Measurements from ENCODE around the gene MBNL1. TPM values are rescaled to one million over a fixed set of nuclear protein-coding genes. Genes with fewer than 3 reads are reported as not detected.

MBNL1 gene
- polyA plus RNA-seq, 1 donor from 2014 or later: 12.7 TPM

DNA sequence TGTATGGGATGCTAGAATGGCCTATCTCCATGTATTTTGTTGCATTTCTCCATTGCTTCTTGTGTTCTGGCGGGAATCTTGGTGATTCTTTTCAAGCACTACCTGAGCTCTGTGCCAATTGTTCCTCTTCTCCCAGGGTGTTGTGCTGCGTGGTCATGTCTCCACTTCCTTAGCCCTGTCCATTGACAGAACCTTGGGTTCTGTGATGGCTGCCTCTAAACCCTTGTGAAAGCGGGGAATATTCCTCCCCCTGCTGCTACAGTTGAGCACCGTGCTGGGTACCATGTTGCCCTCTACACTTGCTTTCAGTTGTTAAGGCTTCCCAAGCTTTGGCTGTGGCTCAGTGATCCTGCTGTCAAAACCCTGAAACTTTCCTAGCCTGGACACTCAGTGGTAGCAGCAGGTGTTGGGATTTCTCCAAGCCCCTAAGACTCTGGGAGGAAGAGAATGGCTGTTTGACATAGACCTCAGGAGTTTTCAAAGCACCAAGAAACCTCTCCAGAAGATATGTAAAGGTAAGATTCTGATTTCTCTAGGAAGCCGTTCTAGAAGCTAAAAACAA is 69.5 kb downstream of the MBNL1 start:
- H3F3A ChIP-seq (ENCODE audit: insufficient read depth, low read length, poor library complexity, severe bottlenecking): no peaks in the 10 kb centered on the region
- H3K27ac ChIP-seq (ENCODE audit: low read length): no peak overlapping the region
- no peaks in the 10 kb centered on the region for H3K9me2 ChIP-seq (ENCODE audit: insufficient read depth, low read length)
- no peak overlapping the region for H3K4me2 ChIP-seq (ENCODE audit: low read length)
- no peak overlapping the region for H3K9ac ChIP-seq (ENCODE audit: low read length)
- no peaks in the 10 kb centered on the region for H4K20me1 ChIP-seq (ENCODE audit: insufficient read depth)
- no peaks in the 10 kb centered on the region for H3K9me3 ChIP-seq (ENCODE audit: low read length)
- H3K27me3 ChIP-seq (ENCODE audit: insufficient read depth, low read depth, low read length): no peaks in the 10 kb centered on the region
- H3K4me3 ChIP-seq (ENCODE audit: low read length): no peak overlapping the region
- H3K79me2 ChIP-seq (replicated peaks; ENCODE audit: insufficient read depth, low read length): peaks cover 13% of the 10 kb centered on the region
- H2AFZ ChIP-seq (ENCODE audit: low read depth, low read length): no peak overlapping the region
- no peak for TF ChIP-seq MXI1 (conservative IDR thresholded peaks at IDR 0.05; ENCODE audit: poor library complexity, severe bottlenecking)
- TF ChIP-seq EP300 (conservative IDR thresholded peaks at IDR 0.05; ENCODE audit: poor library complexity, severe bottlenecking): no peak
- TF ChIP-seq POLR2AphosphoS5 (IDR thresholded peaks at IDR 0.05): no peak
- TF ChIP-seq SMC3 (conservative IDR thresholded peaks at IDR 0.05; ENCODE audit: poor library complexity): no peak
- no peak for TF ChIP-seq TAF1 (IDR thresholded peaks at IDR 0.05; ENCODE audit: low read depth)
- TF ChIP-seq EZH2 (IDR thresholded peaks at IDR 0.05; ENCODE audit: borderline replicate concordance, insufficient read depth, low read length, poor library complexity, severe bottlenecking): no peak
- TF ChIP-seq, protein P1, sequence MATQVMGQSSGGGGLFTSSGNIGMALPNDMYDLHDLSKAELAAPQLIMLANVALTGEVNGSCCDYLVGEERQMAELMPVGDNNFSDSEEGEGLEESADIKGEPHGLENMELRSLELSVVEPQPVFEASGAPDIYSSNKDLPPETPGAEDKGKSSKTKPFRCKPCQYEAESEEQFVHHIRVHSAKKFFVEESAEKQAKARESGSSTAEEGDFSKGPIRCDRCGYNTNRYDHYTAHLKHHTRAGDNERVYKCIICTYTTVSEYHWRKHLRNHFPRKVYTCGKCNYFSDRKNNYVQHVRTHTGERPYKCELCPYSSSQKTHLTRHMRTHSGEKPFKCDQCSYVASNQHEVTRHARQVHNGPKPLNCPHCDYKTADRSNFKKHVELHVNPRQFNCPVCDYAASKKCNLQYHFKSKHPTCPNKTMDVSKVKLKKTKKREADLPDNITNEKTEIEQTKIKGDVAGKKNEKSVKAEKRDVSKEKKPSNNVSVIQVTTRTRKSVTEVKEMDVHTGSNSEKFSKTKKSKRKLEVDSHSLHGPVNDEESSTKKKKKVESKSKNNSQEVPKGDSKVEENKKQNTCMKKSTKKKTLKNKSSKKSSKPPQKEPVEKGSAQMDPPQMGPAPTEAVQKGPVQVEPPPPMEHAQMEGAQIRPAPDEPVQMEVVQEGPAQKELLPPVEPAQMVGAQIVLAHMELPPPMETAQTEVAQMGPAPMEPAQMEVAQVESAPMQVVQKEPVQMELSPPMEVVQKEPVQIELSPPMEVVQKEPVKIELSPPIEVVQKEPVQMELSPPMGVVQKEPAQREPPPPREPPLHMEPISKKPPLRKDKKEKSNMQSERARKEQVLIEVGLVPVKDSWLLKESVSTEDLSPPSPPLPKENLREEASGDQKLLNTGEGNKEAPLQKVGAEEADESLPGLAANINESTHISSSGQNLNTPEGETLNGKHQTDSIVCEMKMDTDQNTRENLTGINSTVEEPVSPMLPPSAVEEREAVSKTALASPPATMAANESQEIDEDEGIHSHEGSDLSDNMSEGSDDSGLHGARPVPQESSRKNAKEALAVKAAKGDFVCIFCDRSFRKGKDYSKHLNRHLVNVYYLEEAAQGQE (IDR thresholded peaks at IDR 0.05; ENCODE audit: borderline replicate concordance): no peak
- no peak for TF ChIP-seq RAD21 (conservative IDR thresholded peaks at IDR 0.05)
- TF ChIP-seq, protein P2, sequence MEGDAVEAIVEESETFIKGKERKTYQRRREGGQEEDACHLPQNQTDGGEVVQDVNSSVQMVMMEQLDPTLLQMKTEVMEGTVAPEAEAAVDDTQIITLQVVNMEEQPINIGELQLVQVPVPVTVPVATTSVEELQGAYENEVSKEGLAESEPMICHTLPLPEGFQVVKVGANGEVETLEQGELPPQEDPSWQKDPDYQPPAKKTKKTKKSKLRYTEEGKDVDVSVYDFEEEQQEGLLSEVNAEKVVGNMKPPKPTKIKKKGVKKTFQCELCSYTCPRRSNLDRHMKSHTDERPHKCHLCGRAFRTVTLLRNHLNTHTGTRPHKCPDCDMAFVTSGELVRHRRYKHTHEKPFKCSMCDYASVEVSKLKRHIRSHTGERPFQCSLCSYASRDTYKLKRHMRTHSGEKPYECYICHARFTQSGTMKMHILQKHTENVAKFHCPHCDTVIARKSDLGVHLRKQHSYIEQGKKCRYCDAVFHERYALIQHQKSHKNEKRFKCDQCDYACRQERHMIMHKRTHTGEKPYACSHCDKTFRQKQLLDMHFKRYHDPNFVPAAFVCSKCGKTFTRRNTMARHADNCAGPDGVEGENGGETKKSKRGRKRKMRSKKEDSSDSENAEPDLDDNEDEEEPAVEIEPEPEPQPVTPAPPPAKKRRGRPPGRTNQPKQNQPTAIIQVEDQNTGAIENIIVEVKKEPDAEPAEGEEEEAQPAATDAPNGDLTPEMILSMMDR (IDR thresholded peaks at IDR 0.05; ENCODE audit: poor library complexity, severe bottlenecking): no peak
- H3K36me3 ChIP-seq (ENCODE audit: insufficient read depth, low read length): no peaks in the 10 kb centered on the region

DNA sequence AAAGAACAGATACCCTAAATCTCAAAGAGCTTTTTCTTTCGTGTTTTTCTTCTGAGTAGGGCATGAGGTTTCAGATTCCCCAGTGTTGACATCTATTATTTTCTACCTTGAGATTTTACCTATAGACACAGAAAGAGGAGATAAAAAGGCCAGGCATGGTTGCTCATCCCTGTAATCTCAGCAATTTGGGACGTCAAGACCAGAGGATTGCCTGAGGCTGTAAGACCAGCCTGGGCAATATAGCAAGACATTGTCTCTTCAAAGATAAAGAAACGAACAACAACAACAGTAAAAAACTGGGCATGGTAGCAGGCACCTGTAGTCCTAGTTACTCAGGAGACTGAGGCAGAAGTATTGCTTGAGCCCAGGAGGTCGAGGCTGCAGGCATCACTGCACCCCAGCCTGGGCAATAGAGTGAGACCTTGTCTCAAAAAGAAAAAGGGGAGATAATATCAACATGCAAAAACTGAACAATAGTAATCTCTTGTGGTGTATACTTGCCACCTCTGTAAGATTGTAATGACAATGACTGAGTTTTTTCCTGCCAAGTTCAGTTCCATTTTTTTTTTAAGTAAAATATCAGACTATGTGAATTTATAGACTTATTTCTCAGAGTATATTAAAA is 71.3 kb downstream of the MBNL1 start:
- H3K27me3 ChIP-seq (ENCODE audit: insufficient read depth, low read depth, low read length): no peaks in the 10 kb centered on the region
- H3K9me3 ChIP-seq (ENCODE audit: low read length): no peaks in the 10 kb centered on the region
- H4K20me1 ChIP-seq (ENCODE audit: insufficient read depth): no peaks in the 10 kb centered on the region
- H3K79me2 ChIP-seq (replicated peaks; ENCODE audit: insufficient read depth, low read length): peaks cover 6% of the 10 kb centered on the region
- H3K27ac ChIP-seq (ENCODE audit: low read length): no peak overlapping the region
- TF ChIP-seq MXI1 (conservative IDR thresholded peaks at IDR 0.05; ENCODE audit: poor library complexity, severe bottlenecking): no peak
- no peak for TF ChIP-seq TAF1 (IDR thresholded peaks at IDR 0.05; ENCODE audit: low read depth)
- TF ChIP-seq RAD21 (conservative IDR thresholded peaks at IDR 0.05): no peak
- TF ChIP-seq, protein P2 (IDR thresholded peaks at IDR 0.05; ENCODE audit: poor library complexity, severe bottlenecking): no peak
- TF ChIP-seq EP300 (conservative IDR thresholded peaks at IDR 0.05; ENCODE audit: poor library complexity, severe bottlenecking): no peak
- TF ChIP-seq, protein P1 (IDR thresholded peaks at IDR 0.05; ENCODE audit: borderline replicate concordance): no peak
- no peak for TF ChIP-seq SMC3 (conservative IDR thresholded peaks at IDR 0.05; ENCODE audit: poor library complexity)
- no peak for TF ChIP-seq POLR2AphosphoS5 (IDR thresholded peaks at IDR 0.05)
- no peak for TF ChIP-seq EZH2 (IDR thresholded peaks at IDR 0.05; ENCODE audit: borderline replicate concordance, insufficient read depth, low read length, poor library complexity, severe bottlenecking)
- H3K4me2 ChIP-seq (ENCODE audit: low read length): no peak overlapping the region
- no peaks in the 10 kb centered on the region for H3F3A ChIP-seq (ENCODE audit: insufficient read depth, low read length, poor library complexity, severe bottlenecking)
- H3K9me2 ChIP-seq (ENCODE audit: insufficient read depth, low read length): no peaks in the 10 kb centered on the region
- H3K36me3 ChIP-seq (ENCODE audit: insufficient read depth, low read length): no peaks in the 10 kb centered on the region
- H2AFZ ChIP-seq (ENCODE audit: low read depth, low read length): no peak overlapping the region
- H3K9ac ChIP-seq (ENCODE audit: low read length): no peak overlapping the region
- H3K4me3 ChIP-seq (ENCODE audit: low read length): no peak overlapping the region

Measured in neural cell (in vitro differentiated cells).